GM12892 (cell line): Measurements from ENCODE around the gene HERC2.

Source experiments
- POLR2A ChIP-seq: IDR thresholded peaks from 2 replicates; pipeline ENCODE4 v1.6.1; 2011; ENCODE audit warnings: low read depth, low read length, control low read depth
- POLR2AphosphoS5 ChIP-seq: IDR thresholded peaks from 2 replicates; pipeline ENCODE4 v1.6.1; 2011; ENCODE audit warnings: low read depth, low read length, control low read depth

DNA sequence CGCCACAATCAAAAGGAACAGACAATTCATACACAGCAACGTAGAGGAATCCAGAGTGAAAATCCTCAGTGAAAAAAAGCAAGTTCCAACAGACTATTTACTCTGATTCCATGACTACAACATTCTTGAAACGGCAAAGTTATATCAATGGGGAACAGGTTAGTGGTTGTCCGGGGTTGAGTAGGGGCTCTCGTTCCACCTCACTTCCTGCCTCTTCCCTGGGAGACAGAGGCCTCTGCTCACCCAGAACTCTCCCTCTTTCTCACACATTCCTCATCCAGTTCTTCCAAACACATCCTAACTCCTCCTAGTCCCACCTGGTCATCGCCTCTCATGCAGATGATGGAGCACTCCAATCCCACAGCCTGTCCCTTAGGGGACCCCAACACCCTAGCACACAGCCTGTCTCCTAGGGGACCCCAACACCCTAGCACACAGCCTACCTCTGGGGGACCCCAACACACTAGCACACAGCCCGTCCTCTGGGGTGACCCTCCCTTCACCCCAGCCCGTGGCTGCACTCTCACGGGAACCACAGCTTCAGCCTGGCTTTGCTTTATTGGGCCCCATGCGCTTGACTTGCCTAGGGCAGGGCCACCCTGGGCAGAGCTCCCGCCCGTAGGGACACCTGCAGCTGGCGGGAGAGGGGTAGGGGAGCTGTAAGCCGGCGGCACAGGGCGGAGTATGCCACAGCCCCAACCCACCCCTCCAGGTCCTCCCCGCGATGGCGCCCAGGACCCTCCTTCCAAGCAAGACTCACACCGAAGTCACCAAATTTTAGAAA is 228.0 kb downstream of the HERC2 start:
- TF ChIP-seq POLR2AphosphoS5 (no peak), POLR2A (no peak)
